Esophagus squamous epithelium (tissue), 5 donors: ENCODE results near the gene TNRC6B. TPM values are rescaled to one million over a fixed set of nuclear protein-coding genes. Genes with fewer than 3 reads are reported as not detected.

Experiments used
- DNase-seq: peaks from one replicate; lab custom pipeline; 2025; lab: John Stamatoyannopoulos, UW
- H3K27ac ChIP-seq, 4 donors: fragments of 200-600 bp; sonication (generic); one replicate each; pipeline ENCODE4 v1.5.1; 2016 to 2019; ENCODE audit warnings: mild to moderate bottlenecking in 1 of 4
- H3K27me3 ChIP-seq, 4 donors: fragments of 200-600 bp; sonication (generic); 1 replicate in 3 of 4; 2 replicates in 1 of 4; pipeline versions ENCODE4 v1.5.1 to v1.6.0; 2017 to 2021; ENCODE audit warnings: antibody characterized with exemption in 1 of 4
- H3K36me3 ChIP-seq, 3 donors: fragments of 200-600 bp; sonication (generic); one replicate each; pipeline ENCODE4 v1.5.1; 2016 to 2019
- H3K4me1 ChIP-seq, 3 donors: fragments of 200-600 bp; sonication (generic); one replicate each; pipeline ENCODE4 v1.5.1; 2017 to 2019
- H3K4me3 ChIP-seq, 4 donors: fragments of 200-600 bp; sonication (generic); 1 replicate in 3 of 4; 2 replicates in 1 of 4; pipeline ENCODE4 v1.5.1; 2016 to 2019; ENCODE audit warnings: mild to moderate bottlenecking in 2 of 4, moderate library complexity in 1 of 4
- H3K9me3 ChIP-seq, 3 donors: fragments of 200-600 bp; sonication (generic); one replicate each; pipeline ENCODE4 v1.5.1; 2016 to 2019
- POLR2A ChIP-seq, 4 donors: fragments of 450-650 bp; IDR thresholded peaks; one replicate each; pipeline ENCODE4 v1.6.1; 2017; ENCODE audit warnings: antibody characterized with exemption in 4 of 4, mild to moderate bottlenecking in 4 of 4, moderate library complexity in 3 of 4
- WGBS, 2 donors: methylation state at CpG; one replicate each; pipeline ENCODE4 v1.1.5; 2018; 5-methylcytosine and 5-hydroxymethylcytosine counted together
- intact Hi-C: fragments of 100-400 bp; cut with DNase I; formaldehyde crosslinking; loops from one replicate; pipeline ENCODE4 v1.15.0; 2022
- total RNA-seq, 4 donors: library from RNA; depleted of rRNA; stranded (reverse); fragments of >200 nt; gene quantifications; one replicate each; pipeline ENCODE4 v1.1.0, GENCODE V29; 2016
- TF ChIP-seq, protein P1 (sequence below), 6 experiments: fragments of 450-650 bp in 4 of 6; fragments of 200-600 bp in 2 of 6; sonication (generic) in 2 of 6; IDR thresholded peaks; one replicate each; pipeline ENCODE4 v1.5.1; 2016 to 2019; ENCODE audit warnings: antibody characterized with exemption in 6 of 6, mild to moderate bottlenecking in 4 of 6, moderate library complexity in 4 of 6
- donor health status: DM: yes; HTN: yes; CAD: no.

TNRC6B gene
- total RNA-seq, 4 donors from 2014 or later, result 20.7 to 36.5 (median 26.9) TPM

DNA sequence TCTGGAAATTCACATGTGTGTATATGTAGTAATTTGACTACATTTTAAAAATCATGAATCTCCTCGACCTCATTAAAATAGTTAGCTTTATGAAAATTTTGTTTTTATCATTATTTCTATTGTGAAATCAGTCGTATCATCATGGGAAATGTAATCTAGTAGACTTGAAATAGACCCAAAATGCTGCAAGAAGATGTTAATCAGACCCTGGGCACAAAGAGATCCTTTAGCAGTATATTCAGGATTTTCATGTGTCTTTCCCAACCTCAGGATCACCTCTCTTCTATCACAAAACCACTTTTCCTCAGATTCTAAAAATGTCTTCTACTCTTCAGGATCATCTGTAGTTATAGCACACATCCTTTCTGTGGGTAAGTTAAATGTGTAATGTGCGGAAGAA lies 93.7 kb downstream of the TNRC6B start:
- peak overlapping the region in 3 of 4 donors; percentile 8 to 34 (median 30) for H3K27ac ChIP-seq

DNA sequence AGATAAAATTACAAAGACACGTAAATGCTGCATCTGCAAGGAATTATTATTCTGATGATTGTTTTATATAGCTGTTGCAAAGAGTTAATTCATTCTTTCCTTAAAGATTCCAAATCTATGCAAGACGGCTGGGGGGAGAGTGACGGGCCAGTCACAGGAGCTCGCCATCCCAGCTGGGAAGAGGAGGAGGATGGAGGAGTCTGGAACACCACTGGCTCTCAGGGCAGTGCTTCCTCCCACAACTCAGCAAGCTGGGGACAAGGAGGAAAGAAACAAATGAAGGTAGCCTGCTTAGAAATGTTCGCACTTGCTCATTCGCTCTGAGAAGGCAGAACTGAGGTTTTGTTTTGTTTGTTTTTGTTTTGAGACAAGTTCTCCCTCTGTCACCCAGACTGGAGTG lies 95.6 kb downstream of the TNRC6B start:
- intact Hi-C loops, result no loop called here
- Histone ChIP-seq H3K4me1 (peaks cover 8 to 32% (median 9%) of the 10 kb centered on the region in 3 donors), H3K9me3 (no peaks in the 10 kb centered on the region), H3K4me3 (no peak overlapping the region), H3K27me3 (no peaks in the 10 kb centered on the region), H3K27ac (peak overlapping the region in 1 of 4 donors; percentile 11), H3K36me3 (peaks cover 0 to 60% (median 5%) of the 10 kb centered on the region in 3 donors)
- TF ChIP-seq POLR2A (IDR thresholded peaks at IDR 0.05), result no peak
- TF ChIP-seq, protein P1, sequence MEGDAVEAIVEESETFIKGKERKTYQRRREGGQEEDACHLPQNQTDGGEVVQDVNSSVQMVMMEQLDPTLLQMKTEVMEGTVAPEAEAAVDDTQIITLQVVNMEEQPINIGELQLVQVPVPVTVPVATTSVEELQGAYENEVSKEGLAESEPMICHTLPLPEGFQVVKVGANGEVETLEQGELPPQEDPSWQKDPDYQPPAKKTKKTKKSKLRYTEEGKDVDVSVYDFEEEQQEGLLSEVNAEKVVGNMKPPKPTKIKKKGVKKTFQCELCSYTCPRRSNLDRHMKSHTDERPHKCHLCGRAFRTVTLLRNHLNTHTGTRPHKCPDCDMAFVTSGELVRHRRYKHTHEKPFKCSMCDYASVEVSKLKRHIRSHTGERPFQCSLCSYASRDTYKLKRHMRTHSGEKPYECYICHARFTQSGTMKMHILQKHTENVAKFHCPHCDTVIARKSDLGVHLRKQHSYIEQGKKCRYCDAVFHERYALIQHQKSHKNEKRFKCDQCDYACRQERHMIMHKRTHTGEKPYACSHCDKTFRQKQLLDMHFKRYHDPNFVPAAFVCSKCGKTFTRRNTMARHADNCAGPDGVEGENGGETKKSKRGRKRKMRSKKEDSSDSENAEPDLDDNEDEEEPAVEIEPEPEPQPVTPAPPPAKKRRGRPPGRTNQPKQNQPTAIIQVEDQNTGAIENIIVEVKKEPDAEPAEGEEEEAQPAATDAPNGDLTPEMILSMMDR (IDR thresholded peaks at IDR 0.05), result no peak
- DNase-seq, result no peak
- WGBS, 2 donors, result 77 to 86% methylated on average over 6 of the region's 6 CpGs

More for the DNA sequence above, 93.7 kb downstream of the TNRC6B start:
- TF ChIP-seq, protein P1 (IDR thresholded peaks at IDR 0.05), result no peak
- TF ChIP-seq POLR2A (IDR thresholded peaks at IDR 0.05), result no peak
- no peaks in the 10 kb centered on the region for H3K27me3 ChIP-seq
- no peak for DNase-seq
- peaks cover 0 to 72% (median 5%) of the 10 kb centered on the region in 3 donors for H3K36me3 ChIP-seq
- H3K4me1 ChIP-seq, result peaks cover 8 to 14% (median 9%) of the 10 kb centered on the region in 3 donors
- intact Hi-C loops, result no loop called here
- no peak overlapping the region for H3K4me3 ChIP-seq
- no peaks in the 10 kb centered on the region for H3K9me3 ChIP-seq
- 80 to 83% methylated on average over 3 of the region's 3 CpGs for WGBS, 2 donors

DNA sequence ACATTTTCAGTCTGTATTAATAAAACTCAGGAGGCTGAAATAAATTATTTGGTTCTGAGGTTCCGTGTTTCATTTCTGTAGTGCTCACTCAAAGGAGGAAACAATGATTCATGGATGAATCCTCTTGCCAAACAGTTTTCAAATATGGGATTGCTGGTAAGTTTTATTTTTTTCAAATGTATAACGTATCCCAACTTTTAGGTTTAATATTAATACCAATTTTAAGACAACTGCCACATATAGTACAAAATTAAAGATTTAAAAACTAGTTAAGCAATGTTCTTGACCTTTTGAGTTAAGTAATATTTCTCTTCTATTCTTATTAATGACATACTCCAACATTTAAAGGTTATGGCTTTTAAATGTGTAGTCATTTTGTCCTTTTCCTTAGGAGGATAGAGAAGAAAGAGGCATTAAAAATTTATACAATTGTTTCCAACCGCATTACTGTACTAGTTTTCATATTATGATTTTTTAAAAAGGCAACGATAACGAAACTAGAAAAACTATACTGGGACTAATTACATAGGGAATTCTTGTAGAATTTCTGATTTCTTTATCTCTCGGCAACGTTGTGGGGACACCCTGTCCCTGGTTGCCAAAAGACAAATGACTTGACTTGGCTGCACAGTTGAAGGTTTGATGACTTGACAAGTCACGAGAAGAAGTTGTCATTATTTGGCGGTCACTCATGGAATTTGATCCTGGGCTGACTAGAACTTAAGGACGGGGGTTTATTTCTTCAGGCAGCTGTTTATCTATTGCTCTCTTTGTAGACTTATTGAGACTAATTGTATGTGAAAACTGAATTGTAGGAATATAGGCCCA lies 99.5 kb downstream of the TNRC6B start:
- DNase-seq, result no peak
- intact Hi-C loops, result no loop called here
- TF ChIP-seq, protein P1 (IDR thresholded peaks at IDR 0.05), result no peak
- TF ChIP-seq POLR2A (IDR thresholded peaks at IDR 0.05), result no peak
- Histone ChIP-seq H3K36me3 (peaks cover 0 to 74% (median 5%) of the 10 kb centered on the region in 3 donors), H3K27me3 (no peaks in the 10 kb centered on the region), H3K4me1 (peaks cover 8 to 45% (median 9%) of the 10 kb centered on the region in 3 donors), H3K9me3 (no peaks in the 10 kb centered on the region), H3K27ac (peak overlapping the region; percentile 73 to 92 (median 88)), H3K4me3 (peak overlapping the region; percentile 12 to 62 (median 39))
- WGBS, 2 donors, result 48 to 55% methylated on average over 10 of the region's 10 CpGs

DNA sequence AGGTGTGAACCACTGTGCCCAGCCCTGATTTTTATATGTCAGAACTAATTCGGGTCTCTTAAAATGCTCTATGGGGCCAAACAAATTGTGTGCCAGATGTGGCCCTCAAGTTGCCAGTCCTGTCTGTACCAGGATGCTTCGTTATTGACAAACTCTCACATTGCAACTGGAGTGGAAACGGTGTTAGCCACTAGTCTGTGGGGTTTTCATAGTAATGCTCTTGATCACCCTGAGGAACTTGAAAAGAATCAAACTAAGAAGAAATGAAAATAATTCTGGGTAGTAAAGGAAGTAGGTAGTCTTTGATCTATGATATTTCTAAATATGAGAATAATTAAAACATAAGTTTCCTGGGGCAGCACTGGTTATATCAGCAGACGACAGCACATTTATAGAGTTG lies 101.3 kb downstream of the TNRC6B start:
- no peaks in the 10 kb centered on the region for H3K27me3 ChIP-seq
- TF ChIP-seq, protein P1 (IDR thresholded peaks at IDR 0.05), result no peak
- no peak for TF ChIP-seq POLR2A (IDR thresholded peaks at IDR 0.05)
- intact Hi-C loops, result no loop called here

GRCh38 chr22:40281717-40282116 lies 104.0 kb downstream of the TNRC6B start:
- peaks cover 0 to 71% (median 8%) of the 10 kb centered on the region in 3 donors for H3K36me3 ChIP-seq
- H3K9me3 ChIP-seq, result no peaks in the 10 kb centered on the region
- intact Hi-C loops, result no loop called here
- H3K27ac ChIP-seq, result peak overlapping the region in 3 of 4 donors; percentile 16 to 44 (median 42)
- DNase-seq, result no peak
- peaks cover 0 to 35% (median 0%) of the 10 kb centered on the region in 3 donors for H3K4me1 ChIP-seq
- WGBS, 2 donors, result 22 to 55% methylated on average over 2 of the region's 2 CpGs
- no peaks in the 10 kb centered on the region for H3K27me3 ChIP-seq
- TF ChIP-seq, protein P1 (IDR thresholded peaks at IDR 0.05), result no peak
- no peak for TF ChIP-seq POLR2A (IDR thresholded peaks at IDR 0.05)
- no peak overlapping the region for H3K4me3 ChIP-seq

More for the DNA sequence above, 101.3 kb downstream of the TNRC6B start:
- no peak overlapping the region for H3K27ac ChIP-seq
- H3K9me3 ChIP-seq, result no peaks in the 10 kb centered on the region
- H3K4me1 ChIP-seq, result peaks cover 8 to 52% (median 9%) of the 10 kb centered on the region in 3 donors
- WGBS, 2 donors, result 76 to 81% methylated on average over 4 of the region's 4 CpGs
- peaks cover 0 to 66% (median 0%) of the 10 kb centered on the region in 3 donors for H3K36me3 ChIP-seq
- H3K4me3 ChIP-seq, result no peak overlapping the region
- DNase-seq, result no peak
